Testis (tissue), 2 donors: Measurements from ENCODE around the gene SLC35B1.

Experiments used
- POLR2A ChIP-seq: fragments of 450-650 bp; IDR thresholded peaks from one replicate; pipeline ENCODE4 v1.6.1; 2017; ENCODE audit warnings: antibody characterized with exemption, mild to moderate bottlenecking, moderate library complexity
- TF ChIP-seq, protein P1 (sequence below), 3 experiments: fragments of 450-650 bp in 2 of 3; fragments of 200-600 bp in 1 of 3; sonication (generic) in 1 of 3; IDR thresholded peaks; one replicate each; pipeline ENCODE4 v1.5.1; 2016 to 2019; ENCODE audit warnings: antibody characterized with exemption in 3 of 3, mild to moderate bottlenecking in 2 of 3, moderate library complexity in 1 of 3

DNA sequence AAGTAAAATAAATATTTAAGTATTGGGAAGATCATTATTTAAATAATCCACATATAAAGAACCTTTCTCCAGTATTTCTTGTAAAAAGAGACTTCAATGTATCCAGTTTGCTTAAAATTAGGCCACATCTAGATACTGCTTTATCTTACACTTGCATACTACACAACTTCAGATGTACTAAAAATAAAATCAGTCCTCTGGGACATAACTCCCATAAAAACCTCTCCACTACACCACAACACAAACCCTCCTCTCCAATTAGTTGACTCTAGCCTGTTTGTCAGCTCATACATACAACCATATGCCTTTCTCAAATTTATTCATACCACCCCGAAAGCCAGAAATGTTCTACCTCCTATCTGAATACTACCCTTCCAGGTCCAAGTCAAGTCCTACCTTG is 51.5 kb downstream of the SLC35B1 start:
- TF ChIP-seq, protein P1, sequence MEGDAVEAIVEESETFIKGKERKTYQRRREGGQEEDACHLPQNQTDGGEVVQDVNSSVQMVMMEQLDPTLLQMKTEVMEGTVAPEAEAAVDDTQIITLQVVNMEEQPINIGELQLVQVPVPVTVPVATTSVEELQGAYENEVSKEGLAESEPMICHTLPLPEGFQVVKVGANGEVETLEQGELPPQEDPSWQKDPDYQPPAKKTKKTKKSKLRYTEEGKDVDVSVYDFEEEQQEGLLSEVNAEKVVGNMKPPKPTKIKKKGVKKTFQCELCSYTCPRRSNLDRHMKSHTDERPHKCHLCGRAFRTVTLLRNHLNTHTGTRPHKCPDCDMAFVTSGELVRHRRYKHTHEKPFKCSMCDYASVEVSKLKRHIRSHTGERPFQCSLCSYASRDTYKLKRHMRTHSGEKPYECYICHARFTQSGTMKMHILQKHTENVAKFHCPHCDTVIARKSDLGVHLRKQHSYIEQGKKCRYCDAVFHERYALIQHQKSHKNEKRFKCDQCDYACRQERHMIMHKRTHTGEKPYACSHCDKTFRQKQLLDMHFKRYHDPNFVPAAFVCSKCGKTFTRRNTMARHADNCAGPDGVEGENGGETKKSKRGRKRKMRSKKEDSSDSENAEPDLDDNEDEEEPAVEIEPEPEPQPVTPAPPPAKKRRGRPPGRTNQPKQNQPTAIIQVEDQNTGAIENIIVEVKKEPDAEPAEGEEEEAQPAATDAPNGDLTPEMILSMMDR (IDR thresholded peaks at IDR 0.05), result no peak
- TF ChIP-seq POLR2A, result no peak
